HG03469 (cell line): ENCODE measurements around the gene GLB1L2.
"Not testable (repeated sequence)": the region's sequence is repeated elsewhere in the genome, so short reads cannot be mapped to it uniquely, and the experiment has no call there.

ENCODE experiments used
- ATAC-seq: cut with Tn5 transposase; IDR thresholded peaks from one replicate; pipeline ENCODE4 v1.9.1; 2021; ENCODE audit warnings: mild to moderate bottlenecking, moderate library complexity, moderate number of reproducible peaks; ENCODE audit not compliant: unreplicated experiment

Gene GLB1L2, protein sequence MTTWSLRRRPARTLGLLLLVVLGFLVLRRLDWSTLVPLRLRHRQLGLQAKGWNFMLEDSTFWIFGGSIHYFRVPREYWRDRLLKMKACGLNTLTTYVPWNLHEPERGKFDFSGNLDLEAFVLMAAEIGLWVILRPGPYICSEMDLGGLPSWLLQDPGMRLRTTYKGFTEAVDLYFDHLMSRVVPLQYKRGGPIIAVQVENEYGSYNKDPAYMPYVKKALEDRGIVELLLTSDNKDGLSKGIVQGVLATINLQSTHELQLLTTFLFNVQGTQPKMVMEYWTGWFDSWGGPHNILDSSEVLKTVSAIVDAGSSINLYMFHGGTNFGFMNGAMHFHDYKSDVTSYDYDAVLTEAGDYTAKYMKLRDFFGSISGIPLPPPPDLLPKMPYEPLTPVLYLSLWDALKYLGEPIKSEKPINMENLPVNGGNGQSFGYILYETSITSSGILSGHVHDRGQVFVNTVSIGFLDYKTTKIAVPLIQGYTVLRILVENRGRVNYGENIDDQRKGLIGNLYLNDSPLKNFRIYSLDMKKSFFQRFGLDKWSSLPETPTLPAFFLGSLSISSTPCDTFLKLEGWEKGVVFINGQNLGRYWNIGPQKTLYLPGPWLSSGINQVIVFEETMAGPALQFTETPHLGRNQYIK

DNA sequence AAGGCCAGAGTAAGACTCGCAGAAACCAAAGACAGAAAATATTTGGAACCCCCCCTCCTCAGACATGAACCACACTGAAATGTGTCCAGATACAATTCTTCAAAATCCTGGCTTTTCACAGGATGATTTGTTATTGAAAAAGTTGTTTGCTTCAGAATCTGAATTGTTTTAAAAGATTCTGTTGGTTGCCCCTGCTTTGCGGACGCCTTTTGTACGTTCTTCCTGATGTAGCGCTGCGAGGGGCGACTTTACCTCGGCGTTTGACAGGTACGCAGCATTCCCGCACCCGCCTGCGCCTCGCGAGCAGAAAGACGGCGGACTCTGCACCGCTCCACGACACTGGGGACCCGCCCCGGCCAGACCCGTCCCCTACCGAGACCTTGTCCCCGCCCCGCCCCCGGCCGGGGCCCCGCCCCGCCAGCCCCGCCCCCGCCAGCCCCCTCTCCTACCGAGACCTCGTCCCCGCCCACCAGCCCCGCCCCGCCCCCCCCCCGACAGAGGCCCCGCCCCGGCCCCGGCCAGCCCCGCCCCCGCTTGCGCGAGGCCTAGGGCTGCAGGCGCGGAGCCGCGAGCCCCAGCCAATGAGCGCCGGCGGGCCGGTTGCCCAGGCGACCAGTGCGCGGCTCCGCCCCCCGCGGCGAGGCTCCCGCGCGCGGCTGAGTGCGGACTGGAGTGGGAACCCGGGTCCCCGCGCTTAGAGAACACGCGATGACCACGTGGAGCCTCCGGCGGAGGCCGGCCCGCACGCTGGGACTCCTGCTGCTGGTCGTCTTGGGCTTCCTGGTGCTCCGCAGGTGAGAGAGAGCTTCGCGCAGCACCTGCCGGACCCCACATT lies at the start of gene GLB1L2:
GLB1L2 (plus strand) TSS at position 635 of the 835 bp plus-strand sequence; CDS start at position 709, 74 bp downstream.
- ATAC-seq: peak; percentile 83

DNA sequence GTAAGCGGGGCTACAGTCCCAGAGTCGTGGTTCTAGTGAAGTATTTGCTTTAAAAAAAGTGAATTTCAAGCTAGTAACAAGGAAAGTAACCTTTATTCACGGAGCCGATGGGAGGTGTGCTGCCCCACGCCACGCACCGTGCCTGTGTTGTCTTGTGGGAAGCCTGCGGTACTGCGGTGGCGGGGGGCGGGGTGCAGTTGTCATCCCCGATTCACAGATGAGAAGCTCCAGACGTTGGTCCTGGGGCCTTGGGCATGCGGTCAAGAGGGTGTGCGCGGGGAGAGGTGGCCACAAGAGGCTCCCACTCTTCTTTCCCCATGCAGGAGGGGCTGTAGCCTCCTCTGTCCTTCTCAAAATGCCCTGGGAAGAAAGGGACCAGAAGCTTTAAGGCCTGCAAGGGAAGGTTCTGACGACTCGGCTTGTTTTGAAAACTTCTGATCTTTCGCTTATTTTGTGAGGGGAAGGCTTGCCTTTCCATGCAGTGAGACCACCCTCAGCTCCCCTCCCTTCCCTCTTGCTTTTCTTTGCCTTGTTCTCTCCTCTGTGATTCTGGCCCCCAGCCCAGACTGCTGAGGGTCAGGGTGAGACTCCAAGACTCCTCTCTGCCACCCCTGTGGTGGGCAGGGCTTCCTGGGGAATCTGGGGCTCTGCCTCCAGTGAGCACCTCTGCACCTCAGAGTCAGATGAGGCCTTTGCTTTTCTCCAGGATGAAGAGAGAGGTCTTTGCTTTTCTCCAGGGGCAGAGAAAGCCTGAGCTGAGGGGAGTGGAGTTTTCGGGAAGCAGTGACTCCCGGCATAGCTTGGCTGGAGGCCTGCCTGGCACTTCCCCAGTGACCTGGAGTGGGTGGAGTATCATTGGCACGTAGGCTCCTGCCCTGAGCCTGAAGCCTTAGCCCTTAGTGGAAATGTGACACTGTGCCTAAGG lies 49.4 kb upstream of the GLB1L2 start:
- ATAC-seq: no peak

DNA sequence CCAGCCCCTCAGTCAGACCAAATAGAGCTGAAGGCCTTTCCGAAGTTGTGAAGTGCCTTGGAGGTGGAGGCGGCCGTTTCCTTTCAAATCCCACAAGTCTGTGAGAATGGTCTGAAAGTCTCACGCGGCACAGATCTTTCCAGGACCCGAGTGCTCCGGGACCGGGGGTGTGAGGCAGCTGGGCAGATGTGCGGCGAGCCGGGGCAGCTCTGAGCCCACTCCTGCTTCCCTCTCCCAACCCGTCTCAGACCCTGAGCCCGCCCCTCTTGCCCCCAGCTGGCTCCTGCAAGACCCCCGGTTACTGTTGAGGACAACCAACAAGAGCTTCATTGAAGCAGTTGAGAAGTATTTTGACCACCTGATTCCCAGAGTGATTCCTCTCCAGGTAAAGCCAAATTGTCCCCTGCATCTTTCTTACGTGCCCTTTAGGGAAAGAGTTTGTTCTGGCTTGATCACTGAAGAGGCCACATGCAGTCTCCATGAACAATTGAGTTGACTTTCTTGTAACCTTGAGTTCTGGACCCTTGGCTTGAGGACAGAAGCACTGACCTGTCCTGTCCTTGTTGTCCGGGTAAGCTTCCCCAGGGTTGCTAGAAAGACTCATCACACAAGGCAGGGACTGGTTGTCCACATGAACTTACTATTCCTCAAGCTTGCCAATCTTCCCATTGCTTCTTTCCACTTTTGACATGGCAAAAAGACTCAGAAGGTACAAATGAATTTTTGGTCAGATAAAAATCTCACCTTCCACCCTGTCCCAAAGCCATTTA lies 48.1 kb upstream of the GLB1L2 start:
- no peak for ATAC-seq

DNA sequence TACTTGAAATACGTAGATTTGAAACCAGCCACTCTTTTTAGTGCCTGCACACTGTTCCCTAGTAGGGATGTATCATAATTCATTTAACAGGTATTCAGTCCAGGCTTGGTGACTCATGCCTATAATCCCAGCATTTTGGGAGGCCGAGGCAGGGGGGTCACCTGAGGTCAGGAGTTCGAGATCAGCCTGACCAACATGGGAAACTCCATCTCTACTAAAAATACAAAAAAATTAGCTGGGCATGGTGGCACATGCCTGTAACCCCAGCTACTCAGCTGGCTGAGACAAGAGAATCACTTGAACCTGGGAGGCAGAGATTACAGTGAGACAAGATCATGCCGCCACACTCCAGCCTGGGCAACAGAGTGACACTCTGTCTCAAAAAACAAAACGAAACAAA lies 47.4 kb upstream of the GLB1L2 start:
- not testable (repeated sequence) for ATAC-seq

- no peak for ATAC-seq
Observed at GRCh38 chr11:134287561-134287960, 44.2 kb upstream of the GLB1L2 start.

- ATAC-seq: no peak
Observed at GRCh38 chr11:134288486-134288885, 43.3 kb upstream of the GLB1L2 start.

- ATAC-seq: no peak
Observed at GRCh38 chr11:134289167-134289566, 42.6 kb upstream of the GLB1L2 start.

DNA sequence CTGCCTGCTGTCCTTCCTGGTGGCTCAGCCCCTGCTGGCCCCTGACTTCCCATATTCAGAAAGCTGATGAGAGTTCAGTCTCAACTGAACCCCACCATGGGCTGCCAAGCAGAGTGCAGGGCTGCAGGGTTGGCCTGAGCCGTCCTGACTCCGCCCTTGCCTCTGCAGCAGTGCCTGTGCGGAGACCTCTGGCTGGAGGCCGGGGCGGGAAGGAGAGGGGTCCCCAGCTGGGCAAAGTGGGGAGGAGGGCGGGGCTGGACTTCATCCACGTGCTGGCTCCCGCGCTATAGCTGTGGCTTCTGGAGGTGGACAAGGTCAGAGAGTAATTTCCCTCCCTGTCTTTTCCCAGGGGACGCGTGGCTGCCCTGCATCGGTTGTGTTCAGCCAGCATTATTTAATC lies 42.0 kb upstream of the GLB1L2 start:
- no peak for ATAC-seq

GRCh38 chr11:134290646-134291045 lies 41.1 kb upstream of the GLB1L2 start:
- ATAC-seq: no peak

GRCh38 chr11:134291196-134291595 lies 40.6 kb upstream of the GLB1L2 start:
- no peak for ATAC-seq

DNA sequence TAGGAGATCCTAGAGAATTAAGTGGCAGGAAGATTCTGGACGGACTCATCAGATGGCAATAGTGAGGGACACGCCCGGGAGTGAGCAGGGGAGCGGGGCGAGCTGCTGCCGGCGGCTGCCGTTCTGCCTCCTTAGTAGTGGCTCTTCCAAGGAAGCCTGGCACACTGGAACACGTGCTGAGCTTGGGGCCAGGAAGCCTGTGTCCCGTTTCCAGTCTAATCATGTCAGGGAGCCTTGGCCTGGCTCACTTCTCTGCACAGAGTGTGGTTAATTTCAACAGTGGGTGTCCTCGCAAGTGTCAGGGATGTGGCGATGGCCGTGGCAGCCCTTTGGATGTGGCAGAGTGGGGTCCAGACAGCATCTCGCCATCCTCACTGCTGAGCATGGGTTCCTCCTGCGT lies 39.1 kb upstream of the GLB1L2 start:
- ATAC-seq: no peak

GRCh38 chr11:134293119-134294113 lies 38.4 kb upstream of the GLB1L2 start:
- no peak for ATAC-seq

- no peak for ATAC-seq
Observed at GRCh38 chr11:134294664-134295063, 37.1 kb upstream of the GLB1L2 start.

DNA sequence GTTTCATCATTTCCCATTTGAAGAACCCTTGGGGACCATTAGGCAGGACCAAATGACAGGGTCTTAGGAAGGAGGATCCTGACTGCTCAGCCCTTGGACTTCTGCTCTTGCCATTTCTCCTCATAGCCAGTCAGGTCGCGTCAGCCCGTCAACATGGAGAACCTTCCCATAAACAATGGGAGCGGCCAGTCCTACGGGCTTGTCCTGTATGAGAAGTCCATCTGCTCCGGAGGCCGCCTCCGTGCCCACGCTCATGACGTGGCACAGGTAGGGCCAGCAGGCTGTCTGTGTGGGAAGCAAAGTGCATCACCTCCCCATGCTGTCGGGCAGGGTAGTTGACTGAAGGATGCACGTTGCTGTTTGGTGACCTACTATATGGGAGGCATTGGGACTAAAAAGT lies 19.6 kb upstream of the GLB1L2 start:
- ATAC-seq: no peak

DNA sequence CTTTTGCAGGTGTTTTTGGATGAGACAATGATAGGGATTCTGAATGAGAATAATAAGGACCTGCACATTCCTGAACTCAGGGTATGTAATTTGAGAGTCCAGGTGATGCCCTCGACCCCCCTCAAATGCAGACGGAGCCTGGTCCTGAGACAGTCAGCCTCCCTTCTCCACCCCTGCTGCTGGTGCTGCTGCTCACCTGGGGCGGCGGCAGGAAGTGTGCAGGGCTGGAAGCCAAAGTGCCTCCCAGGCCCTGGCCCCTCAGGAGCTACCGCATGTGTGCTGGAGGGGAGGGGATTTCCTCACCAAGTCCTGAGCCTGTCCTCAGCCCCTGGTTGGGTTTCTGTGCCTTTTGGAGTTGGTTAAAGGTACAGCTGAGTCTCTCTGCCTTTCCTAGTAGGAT lies 19.0 kb upstream of the GLB1L2 start:
- no peak for ATAC-seq

- no peak for ATAC-seq
Observed at GRCh38 chr11:134313379-134313778, 18.4 kb upstream of the GLB1L2 start.

- ATAC-seq: no peak
Observed at GRCh38 chr11:134313821-134314607, 17.8 kb upstream of the GLB1L2 start.

GRCh38 chr11:134317103-134317502 lies 14.7 kb upstream of the GLB1L2 start:
- ATAC-seq: no peak
